ENCODE measurements around the gene TTLL8. TPM values are rescaled to one million over a fixed set of nuclear protein-coding genes. Genes with fewer than 3 reads are reported as not detected.

TTLL8 gene
- total and polyA plus RNA-seq, 2 donors (not counting 3 experiments of a cell fraction or from before 2014, with no cell fraction given): not detected

DNA sequence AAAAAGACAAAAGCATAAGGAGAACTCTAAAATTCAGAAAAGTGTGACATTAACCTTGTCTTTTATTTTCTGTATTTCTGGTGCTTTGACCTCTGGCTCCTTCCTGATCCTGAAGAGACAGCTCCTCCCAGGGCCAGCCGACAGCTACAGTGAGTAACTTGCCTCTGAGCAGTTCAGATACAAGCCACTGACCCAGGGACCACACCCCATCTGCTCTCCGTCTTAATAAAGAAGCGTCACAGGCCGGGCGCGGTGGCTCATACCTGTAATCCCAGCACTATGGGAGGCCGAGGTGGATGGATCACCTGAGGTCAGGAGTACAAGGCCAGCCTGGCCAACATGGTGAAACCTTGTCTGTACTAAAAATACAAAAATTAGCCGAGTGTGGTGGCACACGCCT, 20.7 kb upstream of the TTLL8 start:
- no peaks in the 10 kb centered on the region for H3K9me1 ChIP-seq (replicated peaks; ENCODE audit: control insufficient read depth, extremely low read depth, insufficient read depth, low read length)
- H3K4me2 ChIP-seq (ENCODE audit: insufficient read depth, low read length): no peak overlapping the region
- H3K9ac ChIP-seq (replicated peaks; ENCODE audit: extremely low read depth, insufficient read depth, low read length): no peak overlapping the region
- POLR2A ChIA-PET: no interaction called here
- no peaks in the 10 kb centered on the region for H3K27me3 ChIP-seq (ENCODE audit: control insufficient read depth in 2 of 2, insufficient read depth in 2 of 2, low read length in 2 of 2)
- TF ChIP-seq POLR2AphosphoS5 (IDR thresholded peaks at IDR 0.05; ENCODE audit: insufficient read depth, low read depth, low read length) (no peak), EZH2 (IDR thresholded peaks at IDR 0.05; ENCODE audit: borderline replicate concordance, low read depth, low read length, severe bottlenecking) (no peak)
- no peak overlapping the region for H3K27ac ChIP-seq (ENCODE audit: insufficient read depth, low read depth, low read length)
- intact Hi-C loops (cut with micrococcal nuclease) (no loop called here), dilution Hi-C loops (cut with MboI; ENCODE audit: extremely low pct_ligation_motif_present, low sequenced_read_pairs) (no loop called here)
- no peaks in the 10 kb centered on the region for H4K20me1 ChIP-seq (replicated peaks; ENCODE audit: control insufficient read depth, extremely low read depth, insufficient read depth, low read length)
- no peaks in the 10 kb centered on the region for H3K4me1 ChIP-seq (ENCODE audit: control insufficient read depth, extremely low read depth, insufficient read depth, low read length)
- no TSS peak for BruUV-seq (replicated peaks)
- CTCF ChIA-PET: interaction anchor here (1.4 kb wide), 1 partner anchor 27 kb away, joined by 3 read pairs; no protein-coding TSS in a partner anchor
- DNase-seq (ENCODE audit: low read depth, low spot score) (no peak), FAIRE-seq (no peak)
- H3K79me2 ChIP-seq (ENCODE audit: control insufficient read depth, insufficient read depth, low read length): no peaks in the 10 kb centered on the region
- no peak overlapping the region for H3K4me3 ChIP-seq (replicated peaks in 1 of 3; ENCODE audit: insufficient read depth in 1 of 3, low read depth in 1 of 3, low read length in 3 of 3)
- no peaks in the 10 kb centered on the region for H3K36me3 ChIP-seq (ENCODE audit: control insufficient read depth in 2 of 2, extremely low read depth in 1 of 2, insufficient read depth in 2 of 2, low read length in 2 of 2)
- H2AFZ ChIP-seq (ENCODE audit: low read depth, low read length): no peak overlapping the region
- H3K9me3 ChIP-seq (replicated peaks; ENCODE audit: control insufficient read depth, insufficient read depth, low read length): no peaks in the 10 kb centered on the region

GRCh38 chr22:50078246-50078645, 20.1 kb upstream of the TTLL8 start:
- H3K4me2 ChIP-seq (ENCODE audit: insufficient read depth, low read length): no peak overlapping the region
- FAIRE-seq (no peak), DNase-seq (ENCODE audit: low read depth, low spot score) (no peak)
- no peak overlapping the region for H3K9ac ChIP-seq (replicated peaks; ENCODE audit: extremely low read depth, insufficient read depth, low read length)
- H3K9me3 ChIP-seq (replicated peaks; ENCODE audit: control insufficient read depth, insufficient read depth, low read length): no peaks in the 10 kb centered on the region
- H4K20me1 ChIP-seq (replicated peaks; ENCODE audit: control insufficient read depth, extremely low read depth, insufficient read depth, low read length): no peaks in the 10 kb centered on the region
- no peaks in the 10 kb centered on the region for H3K4me1 ChIP-seq (ENCODE audit: control insufficient read depth, extremely low read depth, insufficient read depth, low read length)
- no peak overlapping the region for H3K27ac ChIP-seq (ENCODE audit: insufficient read depth, low read depth, low read length)
- H3K4me3 ChIP-seq (replicated peaks in 1 of 3; ENCODE audit: insufficient read depth in 1 of 3, low read depth in 1 of 3, low read length in 3 of 3): no peak overlapping the region
- dilution Hi-C loops (cut with MboI; ENCODE audit: extremely low pct_ligation_motif_present, low sequenced_read_pairs): no loop called here
- ChIA-PET CTCF (interaction anchor here (0.6 to 1.4 kb wide), 2 partner anchors 28 kb away, joined by 3 read pairs; no protein-coding TSS in a partner anchor), POLR2A (no interaction called here)
- no peaks in the 10 kb centered on the region for H3K27me3 ChIP-seq (ENCODE audit: control insufficient read depth in 2 of 2, insufficient read depth in 2 of 2, low read length in 2 of 2)
- H3K79me2 ChIP-seq (ENCODE audit: control insufficient read depth, insufficient read depth, low read length): no peaks in the 10 kb centered on the region
- BruUV-seq (replicated peaks): no TSS peak
- TF ChIP-seq, protein P1, sequence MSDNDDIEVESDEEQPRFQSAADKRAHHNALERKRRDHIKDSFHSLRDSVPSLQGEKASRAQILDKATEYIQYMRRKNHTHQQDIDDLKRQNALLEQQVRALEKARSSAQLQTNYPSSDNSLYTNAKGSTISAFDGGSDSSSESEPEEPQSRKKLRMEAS (IDR thresholded peaks at IDR 0.05; ENCODE audit: insufficient read depth, insufficient read length): no peak
- TF ChIP-seq EZH2 (IDR thresholded peaks at IDR 0.05; ENCODE audit: borderline replicate concordance, low read depth, low read length, severe bottlenecking) (no peak), JUN (IDR thresholded peaks at IDR 0.05; ENCODE audit: borderline replicate concordance, insufficient read depth, insufficient read length, low read depth) (no peak)
- H2AFZ ChIP-seq (ENCODE audit: low read depth, low read length): no peak overlapping the region
- intact Hi-C loops (cut with micrococcal nuclease): no loop called here
- no peaks in the 10 kb centered on the region for H3K9me1 ChIP-seq (replicated peaks; ENCODE audit: control insufficient read depth, extremely low read depth, insufficient read depth, low read length)
- H3K36me3 ChIP-seq (ENCODE audit: control insufficient read depth in 2 of 2, extremely low read depth in 1 of 2, insufficient read depth in 2 of 2, low read length in 2 of 2): no peaks in the 10 kb centered on the region
